ENCODE measurements around the gene PACC1. TPM values are rescaled to one million over a fixed set of nuclear protein-coding genes. Genes with fewer than 3 reads are reported as not detected.

The PACC1 gene
- total RNA-seq, 1 experiment from 2014 or later = 19.5 TPM

GRCh38 chr1:212430416-212430815, 15.7 kb upstream of the PACC1 start (continued):
- no peak for TF ChIP-seq CBFB (CRISPR knock-in tag; IDR thresholded peaks at IDR 0.05; ENCODE audit: low read depth)
- TF ChIP-seq JAZF1 (CRISPR knock-in tag; IDR thresholded peaks at IDR 0.05) = no peak
- TF ChIP-seq ATF3 (CRISPR knock-in tag; conservative IDR thresholded peaks at IDR 0.05) = no peak
- no peak for TF ChIP-seq CREB1 (CRISPR knock-in tag; IDR thresholded peaks at IDR 0.05)
- TF ChIP-seq USF2 (CRISPR knock-in tag; IDR thresholded peaks at IDR 0.05) = no peak
- no peak for TF ChIP-seq JUN (CRISPR knock-in tag; IDR thresholded peaks at IDR 0.05)
- no peak for TF ChIP-seq ZNF396 (CRISPR knock-in tag; IDR thresholded peaks at IDR 0.05; ENCODE audit: borderline replicate concordance)
- TF ChIP-seq NFYB (CRISPR knock-in tag; conservative IDR thresholded peaks at IDR 0.05; ENCODE audit: low read depth) = no peak
- no peak for TF ChIP-seq GABPB1 (CRISPR knock-in tag; IDR thresholded peaks at IDR 0.05)
- TF ChIP-seq, protein P1, sequence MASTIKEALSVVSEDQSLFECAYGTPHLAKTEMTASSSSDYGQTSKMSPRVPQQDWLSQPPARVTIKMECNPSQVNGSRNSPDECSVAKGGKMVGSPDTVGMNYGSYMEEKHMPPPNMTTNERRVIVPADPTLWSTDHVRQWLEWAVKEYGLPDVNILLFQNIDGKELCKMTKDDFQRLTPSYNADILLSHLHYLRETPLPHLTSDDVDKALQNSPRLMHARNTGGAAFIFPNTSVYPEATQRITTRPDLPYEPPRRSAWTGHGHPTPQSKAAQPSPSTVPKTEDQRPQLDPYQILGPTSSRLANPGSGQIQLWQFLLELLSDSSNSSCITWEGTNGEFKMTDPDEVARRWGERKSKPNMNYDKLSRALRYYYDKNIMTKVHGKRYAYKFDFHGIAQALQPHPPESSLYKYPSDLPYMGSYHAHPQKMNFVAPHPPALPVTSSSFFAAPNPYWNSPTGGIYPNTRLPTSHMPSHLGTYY (CRISPR knock-in tag; IDR thresholded peaks at IDR 0.05) = no peak
- TF ChIP-seq, protein P2, sequence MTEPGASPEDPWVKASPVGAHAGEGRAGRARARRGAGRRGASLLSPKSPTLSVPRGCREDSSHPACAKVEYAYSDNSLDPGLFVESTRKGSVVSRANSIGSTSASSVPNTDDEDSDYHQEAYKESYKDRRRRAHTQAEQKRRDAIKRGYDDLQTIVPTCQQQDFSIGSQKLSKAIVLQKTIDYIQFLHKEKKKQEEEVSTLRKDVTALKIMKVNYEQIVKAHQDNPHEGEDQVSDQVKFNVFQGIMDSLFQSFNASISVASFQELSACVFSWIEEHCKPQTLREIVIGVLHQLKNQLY (CRISPR knock-in tag; IDR thresholded peaks at IDR 0.05) = no peak
- no peak for TF ChIP-seq HMGXB4 (CRISPR knock-in tag; IDR thresholded peaks at IDR 0.05)

DNA sequence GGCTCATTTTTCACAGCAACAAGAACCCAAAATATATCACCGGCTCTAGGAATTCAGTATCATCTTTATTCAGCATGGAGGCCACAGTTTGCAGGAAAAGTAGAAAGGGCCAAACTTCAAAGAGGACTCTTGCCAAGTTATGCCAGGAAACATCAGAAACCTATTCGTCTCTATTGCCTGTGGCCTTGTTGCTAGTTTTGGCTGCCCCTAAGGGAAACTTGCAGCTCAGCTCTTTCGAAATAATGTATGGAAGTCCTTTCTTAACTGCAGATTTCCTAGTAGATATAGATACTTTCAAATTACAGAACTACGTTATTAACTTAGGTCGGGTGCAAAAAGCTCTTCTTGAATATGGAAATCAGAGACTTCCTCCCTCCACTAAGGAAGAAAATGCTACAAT, 13.8 kb upstream of the PACC1 start:
- H3K9me3 Mint-ChIP-seq = no peaks in the 10 kb centered on the region
- ATAC-seq = no peak
- no peak overlapping the region for H3K27ac Mint-ChIP-seq
- ChIA-PET POLR2A (no interaction called here), CTCF (interaction anchor here (1.2 to 3.3 kb wide), 2 partner anchors 27 to 321 kb away, joined by 3 to 21 read pairs; no protein-coding TSS in a partner anchor)
- peaks cover 16% of the 10 kb centered on the region for H3K4me1 Mint-ChIP-seq
- no peaks in the 10 kb centered on the region for H3K36me3 Mint-ChIP-seq
- DNase-seq (ENCODE audit: low spot score) = no peak
- H3K27me3 Mint-ChIP-seq (ENCODE audit: low read depth) = peaks cover 5% of the 10 kb centered on the region
- no peak overlapping the region for H3K4me3 Mint-ChIP-seq
- TF ChIP-seq IRF2 (CRISPR knock-in tag; IDR thresholded peaks at IDR 0.05; ENCODE audit: borderline replicate concordance, low read depth) (no peak), MAX (CRISPR knock-in tag; IDR thresholded peaks at IDR 0.05) (no peak), FOXP4 (CRISPR knock-in tag; IDR thresholded peaks at IDR 0.05) (no peak), NFE2L1 (CRISPR knock-in tag; IDR thresholded peaks at IDR 0.05) (no peak), HMGXB4 (CRISPR knock-in tag; IDR thresholded peaks at IDR 0.05) (no peak), MXD4 (CRISPR knock-in tag; IDR thresholded peaks at IDR 0.05; ENCODE audit: borderline replicate concordance) (no peak), SMAD3 (CRISPR knock-in tag; IDR thresholded peaks at IDR 0.05; ENCODE audit: borderline replicate concordance) (no peak), OVOL2 (CRISPR knock-in tag; IDR thresholded peaks at IDR 0.05; ENCODE audit: borderline replicate concordance) (no peak), ZNF121 (CRISPR knock-in tag; IDR thresholded peaks at IDR 0.05) (no peak), TCF7 (CRISPR knock-in tag; IDR thresholded peaks at IDR 0.05; ENCODE audit: low read depth) (no peak)
- TF ChIP-seq, protein P3, sequence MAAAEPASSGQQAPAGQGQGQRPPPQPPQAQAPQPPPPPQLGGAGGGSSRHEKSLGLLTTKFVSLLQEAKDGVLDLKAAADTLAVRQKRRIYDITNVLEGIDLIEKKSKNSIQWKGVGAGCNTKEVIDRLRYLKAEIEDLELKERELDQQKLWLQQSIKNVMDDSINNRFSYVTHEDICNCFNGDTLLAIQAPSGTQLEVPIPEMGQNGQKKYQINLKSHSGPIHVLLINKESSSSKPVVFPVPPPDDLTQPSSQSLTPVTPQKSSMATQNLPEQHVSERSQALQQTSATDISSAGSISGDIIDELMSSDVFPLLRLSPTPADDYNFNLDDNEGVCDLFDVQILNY (CRISPR knock-in tag; IDR thresholded peaks at IDR 0.05) = no peak
- TF ChIP-seq, protein P4, sequence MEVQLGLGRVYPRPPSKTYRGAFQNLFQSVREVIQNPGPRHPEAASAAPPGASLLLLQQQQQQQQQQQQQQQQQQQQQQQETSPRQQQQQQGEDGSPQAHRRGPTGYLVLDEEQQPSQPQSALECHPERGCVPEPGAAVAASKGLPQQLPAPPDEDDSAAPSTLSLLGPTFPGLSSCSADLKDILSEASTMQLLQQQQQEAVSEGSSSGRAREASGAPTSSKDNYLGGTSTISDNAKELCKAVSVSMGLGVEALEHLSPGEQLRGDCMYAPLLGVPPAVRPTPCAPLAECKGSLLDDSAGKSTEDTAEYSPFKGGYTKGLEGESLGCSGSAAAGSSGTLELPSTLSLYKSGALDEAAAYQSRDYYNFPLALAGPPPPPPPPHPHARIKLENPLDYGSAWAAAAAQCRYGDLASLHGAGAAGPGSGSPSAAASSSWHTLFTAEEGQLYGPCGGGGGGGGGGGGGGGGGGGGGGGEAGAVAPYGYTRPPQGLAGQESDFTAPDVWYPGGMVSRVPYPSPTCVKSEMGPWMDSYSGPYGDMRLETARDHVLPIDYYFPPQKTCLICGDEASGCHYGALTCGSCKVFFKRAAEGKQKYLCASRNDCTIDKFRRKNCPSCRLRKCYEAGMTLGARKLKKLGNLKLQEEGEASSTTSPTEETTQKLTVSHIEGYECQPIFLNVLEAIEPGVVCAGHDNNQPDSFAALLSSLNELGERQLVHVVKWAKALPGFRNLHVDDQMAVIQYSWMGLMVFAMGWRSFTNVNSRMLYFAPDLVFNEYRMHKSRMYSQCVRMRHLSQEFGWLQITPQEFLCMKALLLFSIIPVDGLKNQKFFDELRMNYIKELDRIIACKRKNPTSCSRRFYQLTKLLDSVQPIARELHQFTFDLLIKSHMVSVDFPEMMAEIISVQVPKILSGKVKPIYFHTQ (CRISPR knock-in tag; IDR thresholded peaks at IDR 0.05) = no peak
